ENCODE results near the gene TEAD3. TPM values are rescaled to one million over a fixed set of nuclear protein-coding genes. Genes with fewer than 3 reads are reported as not detected.
A peak's percentile ranks its signal among the peaks of the same experiment; 100 is the strongest.

The TEAD3 gene
- total RNA-seq, 1 donor = 11.6 TPM

DNA sequence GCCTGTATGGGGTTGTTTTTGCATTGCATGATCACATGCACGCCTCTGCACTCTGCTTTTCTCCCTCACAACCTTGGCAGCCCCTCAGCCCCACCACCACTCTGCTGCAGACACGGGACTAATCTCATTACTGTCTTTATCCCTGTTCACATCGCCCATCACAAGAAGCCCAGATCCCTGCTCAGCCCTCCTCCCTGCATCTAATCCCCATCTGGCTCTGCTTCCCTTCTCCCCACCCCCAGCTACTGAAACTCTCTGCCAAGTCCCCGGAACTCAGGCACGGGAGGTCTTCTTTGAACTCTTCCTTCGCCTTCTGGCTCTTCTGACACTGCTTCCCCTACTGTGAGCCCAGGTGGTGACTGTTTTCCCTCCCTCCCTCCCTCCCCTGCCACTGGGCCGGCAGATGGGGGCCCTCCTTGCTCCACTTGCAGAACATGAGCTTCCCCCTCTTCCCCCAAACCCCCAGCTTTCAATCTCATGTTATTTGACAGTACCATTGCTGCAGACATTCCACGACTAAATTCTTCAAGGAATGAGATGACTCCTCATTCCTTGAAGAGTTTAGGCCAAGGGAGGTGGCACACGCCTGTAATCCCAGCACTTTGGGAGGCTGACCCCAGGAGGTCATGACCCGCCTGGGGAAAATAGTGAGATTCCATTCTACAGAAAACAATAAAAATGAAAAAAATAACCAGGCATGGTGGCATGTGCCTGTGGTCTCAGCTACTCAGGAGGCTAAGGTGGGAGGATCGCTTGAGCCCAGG, 37.7 kb upstream of the TEAD3 start:
- TF ChIP-seq, protein P1, sequence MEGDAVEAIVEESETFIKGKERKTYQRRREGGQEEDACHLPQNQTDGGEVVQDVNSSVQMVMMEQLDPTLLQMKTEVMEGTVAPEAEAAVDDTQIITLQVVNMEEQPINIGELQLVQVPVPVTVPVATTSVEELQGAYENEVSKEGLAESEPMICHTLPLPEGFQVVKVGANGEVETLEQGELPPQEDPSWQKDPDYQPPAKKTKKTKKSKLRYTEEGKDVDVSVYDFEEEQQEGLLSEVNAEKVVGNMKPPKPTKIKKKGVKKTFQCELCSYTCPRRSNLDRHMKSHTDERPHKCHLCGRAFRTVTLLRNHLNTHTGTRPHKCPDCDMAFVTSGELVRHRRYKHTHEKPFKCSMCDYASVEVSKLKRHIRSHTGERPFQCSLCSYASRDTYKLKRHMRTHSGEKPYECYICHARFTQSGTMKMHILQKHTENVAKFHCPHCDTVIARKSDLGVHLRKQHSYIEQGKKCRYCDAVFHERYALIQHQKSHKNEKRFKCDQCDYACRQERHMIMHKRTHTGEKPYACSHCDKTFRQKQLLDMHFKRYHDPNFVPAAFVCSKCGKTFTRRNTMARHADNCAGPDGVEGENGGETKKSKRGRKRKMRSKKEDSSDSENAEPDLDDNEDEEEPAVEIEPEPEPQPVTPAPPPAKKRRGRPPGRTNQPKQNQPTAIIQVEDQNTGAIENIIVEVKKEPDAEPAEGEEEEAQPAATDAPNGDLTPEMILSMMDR (IDR thresholded peaks at IDR 0.05; ENCODE audit: insufficient read depth, low read length) = no peak
- no peak for DNase-seq (ENCODE audit: low read depth)
- no peak overlapping the region for H3K4me3 ChIP-seq (ENCODE audit: low read depth, low read length)

DNA sequence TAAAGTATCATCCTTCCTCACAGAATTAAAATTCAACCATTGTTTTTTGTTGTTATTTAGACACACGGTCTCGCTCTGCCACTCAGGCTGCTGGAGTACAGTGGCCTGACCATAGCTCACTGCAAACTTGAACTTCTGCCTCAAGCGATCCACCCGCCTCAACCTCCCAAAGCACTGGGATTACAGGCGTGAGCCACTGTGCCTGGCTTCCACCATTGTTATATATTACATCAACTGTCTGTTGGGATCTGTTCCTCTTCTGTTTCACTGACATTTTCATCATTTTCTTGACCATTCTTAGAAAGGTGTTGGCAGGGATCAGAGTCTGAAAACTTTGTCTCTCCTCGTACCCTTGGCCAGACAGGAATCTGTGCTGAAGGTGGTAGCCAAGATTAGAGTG, 37.1 kb upstream of the TEAD3 start:
- TF ChIP-seq, protein P1 (IDR thresholded peaks at IDR 0.05; ENCODE audit: insufficient read depth, low read length) = no peak
- H3K4me3 ChIP-seq (ENCODE audit: low read depth, low read length) = no peak overlapping the region
- DNase-seq (ENCODE audit: low read depth) = no peak

DNA sequence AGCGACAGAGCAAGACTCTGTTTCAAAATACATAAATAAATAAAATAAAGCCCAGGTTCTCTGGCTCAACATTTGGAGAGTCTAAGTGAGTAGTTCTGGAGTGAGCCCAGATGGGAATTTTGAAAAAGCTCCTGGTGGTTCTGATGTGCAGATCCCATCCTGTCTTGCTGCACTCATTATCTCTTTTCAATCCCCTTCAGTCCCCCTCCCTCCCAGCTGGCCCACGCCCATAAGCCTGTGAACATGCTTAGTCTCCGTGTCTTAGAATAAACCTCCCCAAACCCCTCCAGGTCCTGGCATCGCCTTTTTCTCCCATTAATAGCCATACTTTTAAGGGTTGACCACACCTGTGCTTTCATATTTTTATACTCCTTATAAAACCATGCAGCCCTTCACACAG, 35.2 kb upstream of the TEAD3 start:
- H3K4me3 ChIP-seq (ENCODE audit: low read depth, low read length) = no peak overlapping the region
- DNase-seq (ENCODE audit: low read depth) = no peak
- TF ChIP-seq, protein P1 (IDR thresholded peaks at IDR 0.05; ENCODE audit: insufficient read depth, low read length) = no peak

DNA sequence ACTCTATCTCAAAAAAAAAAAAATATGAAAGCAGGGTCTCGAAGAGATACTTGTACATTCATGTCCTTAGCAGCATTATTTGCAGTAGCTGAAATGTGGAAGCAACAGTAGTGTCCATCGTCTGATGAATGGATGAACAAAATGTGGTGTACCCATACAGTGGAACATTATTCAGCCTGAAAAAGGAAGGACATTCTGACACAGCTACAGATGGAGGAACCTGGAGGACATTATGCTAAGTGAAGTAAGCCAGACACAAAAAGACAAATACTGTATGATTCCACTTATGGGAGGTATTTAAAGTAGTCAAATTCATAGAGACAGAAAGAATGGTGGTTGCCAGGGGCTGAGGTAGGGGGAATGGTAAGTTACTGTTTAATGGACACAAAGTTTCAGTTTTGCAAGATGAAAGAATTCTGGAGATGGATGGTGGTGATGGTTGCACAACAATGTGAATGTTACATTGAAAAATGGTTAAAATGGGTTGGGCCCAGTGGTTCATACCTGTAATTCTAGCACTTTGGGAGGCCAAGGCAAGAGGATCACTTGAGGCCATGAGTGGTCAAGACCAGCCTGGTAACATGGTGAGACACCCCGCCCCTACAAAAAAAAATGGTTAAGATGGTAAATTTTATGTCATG, 27.6 kb upstream of the TEAD3 start:
- no peak overlapping the region for H3K4me3 ChIP-seq (ENCODE audit: low read depth, low read length)
- DNase-seq (ENCODE audit: low read depth) = no peak
- TF ChIP-seq, protein P1 (IDR thresholded peaks at IDR 0.05; ENCODE audit: insufficient read depth, low read length) = no peak

DNA sequence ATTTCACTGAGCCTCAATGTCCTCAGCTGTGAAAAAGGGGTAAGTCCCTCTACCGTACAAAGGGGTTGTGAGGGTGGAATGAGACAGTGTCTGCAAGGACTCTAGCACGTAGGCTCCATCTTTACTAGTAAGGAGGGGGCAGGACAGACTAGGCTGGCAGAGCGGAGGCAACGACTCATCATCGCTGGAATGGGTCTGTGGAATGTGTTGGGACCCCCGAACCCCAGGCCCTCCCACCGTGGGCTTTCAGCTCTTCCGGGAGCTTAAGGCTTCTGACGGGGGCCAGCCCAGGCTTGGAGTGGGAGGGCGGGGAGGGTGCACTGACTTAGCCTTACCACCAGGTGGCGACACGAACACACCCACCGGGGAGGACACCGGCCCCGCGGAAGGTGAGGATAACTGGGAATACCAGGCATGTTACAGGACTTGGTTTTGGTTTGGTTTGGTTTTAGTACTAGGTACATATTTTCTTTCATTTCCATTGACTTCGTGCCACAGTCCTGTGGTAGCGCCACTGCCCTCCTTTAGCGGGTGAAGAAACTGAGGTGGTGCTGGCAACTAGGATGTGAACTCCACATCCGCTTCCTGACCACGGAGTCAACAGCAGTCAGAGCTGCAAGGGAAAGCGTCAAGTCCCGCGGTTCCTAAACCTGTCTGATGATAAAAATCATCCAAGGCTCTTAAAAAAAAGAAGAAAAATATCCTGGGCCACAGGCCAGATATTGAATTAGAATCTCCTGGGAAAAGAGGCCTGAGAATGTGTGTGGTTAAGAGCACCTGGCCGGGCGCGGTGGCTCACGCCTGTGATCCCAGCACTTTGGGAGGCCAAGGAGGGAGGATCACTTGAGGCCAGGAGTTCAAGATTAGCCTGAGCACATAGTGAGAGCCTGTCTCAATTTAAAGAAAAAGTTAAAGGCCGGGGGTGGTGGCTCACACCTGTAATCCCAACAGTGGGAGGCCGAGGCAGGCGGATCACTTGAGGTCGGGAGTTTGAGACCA, 26.1 kb upstream of the TEAD3 start:
- peak; percentile 61 for DNase-seq (ENCODE audit: low read depth)
- TF ChIP-seq, protein P1 (IDR thresholded peaks at IDR 0.05; ENCODE audit: insufficient read depth, low read length) = peak; percentile 95
- peak overlapping the region; percentile 45 for H3K4me3 ChIP-seq (ENCODE audit: low read depth, low read length)

DNA sequence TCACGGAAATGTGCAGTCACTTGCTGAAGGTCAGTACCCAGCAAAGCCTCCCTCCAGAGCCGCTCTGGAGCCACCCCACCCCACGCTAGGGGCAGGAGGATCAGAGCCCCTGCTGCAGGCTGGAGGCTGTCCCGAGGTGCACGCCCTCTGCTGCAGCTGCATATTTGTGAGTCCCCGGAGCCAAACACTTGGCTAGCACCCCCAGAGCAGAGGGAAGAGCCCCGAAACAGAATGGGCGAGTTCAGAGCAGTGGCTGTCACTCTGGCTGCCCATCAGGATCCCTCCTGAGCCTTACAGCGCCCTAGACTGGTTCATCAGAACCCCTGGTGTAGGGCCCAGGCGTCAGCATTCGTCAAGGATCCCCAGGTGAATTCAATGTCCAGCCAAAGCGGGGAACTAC, 25.3 kb upstream of the TEAD3 start:
- DNase-seq (ENCODE audit: low read depth) = no peak
- H3K4me3 ChIP-seq (ENCODE audit: low read depth, low read length) = no peak overlapping the region
- TF ChIP-seq, protein P1 (IDR thresholded peaks at IDR 0.05; ENCODE audit: insufficient read depth, low read length) = no peak
